OCI-LY7 (cell line): ENCODE data around the gene PPP2R3C.

ENCODE experiments used
- CTCF ChIP-seq: fragments of 200-600 bp; sonication (generic); conservative IDR thresholded peaks from 2 replicates; pipeline ENCODE4 v1.5.1; 2014; ENCODE audit warnings: mild to moderate bottlenecking, antibody characterized with exemption, low read length, moderate library complexity, mixed read lengths
- EZH2phosphoT487 ChIP-seq: fragments of 200-600 bp; sonication (generic); IDR thresholded peaks from 2 replicates; pipeline ENCODE4 v1.6.1; 2018; ENCODE audit warnings: low read depth, borderline replicate concordance, mild to moderate bottlenecking, mixed run types, antibody characterized with exemption, low read length, moderate library complexity, mixed read lengths

GRCh38 chr14:35159742-35160409 lies 38.1 kb upstream of the PPP2R3C start:
- no peak for TF ChIP-seq CTCF
- no peak for TF ChIP-seq EZH2phosphoT487
